IPS DF 6.9 (cell line): Measurements from ENCODE around the gene COL4A2.

ENCODE experiments used
- DNase-seq: peaks from one replicate; pipeline ENCODE4 v3.0.0-alpha.2; 2013; ENCODE audit warnings: low read depth, low spot score
- H3K27ac ChIP-seq: one replicate; pipeline ENCODE4 v1.5.1; 2013; ENCODE audit warnings: low read length, control low read depth
- H3K27me3 ChIP-seq: 2 replicates; pipeline ENCODE4 v1.6.1; 2013; ENCODE audit warnings: mild to moderate bottlenecking, low read length; ENCODE audit not compliant: control insufficient read depth, insufficient read depth
- H3K36me3 ChIP-seq: 2 replicates; pipeline ENCODE4 v1.6.1; 2013; ENCODE audit warnings: low read length; ENCODE audit not compliant: control insufficient read depth, insufficient read depth
- H3K4me1 ChIP-seq: 2 replicates; pipeline ENCODE4 v1.6.1; 2013; ENCODE audit warnings: low read length; ENCODE audit not compliant: control insufficient read depth, insufficient read depth
- H3K4me3 ChIP-seq: 2 replicates; pipeline ENCODE4 v1.5.1; 2013; ENCODE audit warnings: mild to moderate bottlenecking, low read length
- H3K9me3 ChIP-seq: 2 replicates; pipeline ENCODE4 v1.6.1; 2013; ENCODE audit warnings: low read length, inconsistent platforms; ENCODE audit not compliant: control insufficient read depth, insufficient read depth
- WGBS: extraction: QIAGEN DNeasy Blood & Tissue Kit; methylation state at CpG from one replicate; pipeline ENCODE4 v1.1.7; 2013; ENCODE audit warnings: mixed read lengths, missing lambda C conversion rate; ENCODE audit not compliant: insufficient read length, insufficient coverage; 5-methylcytosine and 5-hydroxymethylcytosine counted together

Gene COL4A2

GRCh38 chr13:110264685-110265275 is 42.3 kb upstream of the COL4A2 start:
- WGBS: no CpG with 5 or more reads among the region's 12 CpGs
- DNase-seq: no peak
- Histone ChIP-seq H3K27ac (no peak overlapping the region), H3K27me3 (no peaks in the 10 kb centered on the region), H3K9me3 (no peaks in the 10 kb centered on the region), H3K36me3 (no peaks in the 10 kb centered on the region), H3K4me3 (no peak overlapping the region), H3K4me1 (peaks cover 6% of the 10 kb centered on the region)

- no peaks in the 10 kb centered on the region for H3K36me3 ChIP-seq
- H3K4me3 ChIP-seq: no peak overlapping the region
- no CpG with 5 or more reads among the region's 6 CpGs for WGBS
- no peak overlapping the region for H3K27ac ChIP-seq
- peaks cover 6% of the 10 kb centered on the region for H3K4me1 ChIP-seq
- no peak for DNase-seq
- no peaks in the 10 kb centered on the region for H3K27me3 ChIP-seq
- no peaks in the 10 kb centered on the region for H3K9me3 ChIP-seq
Measured at GRCh38 chr13:110265341-110265681, 41.8 kb upstream of the COL4A2 start.

- no peaks in the 10 kb centered on the region for H3K36me3 ChIP-seq
- H3K4me1 ChIP-seq: peaks cover 6% of the 10 kb centered on the region
- no peaks in the 10 kb centered on the region for H3K27me3 ChIP-seq
- no peak overlapping the region for H3K27ac ChIP-seq
- WGBS: no CpG with 5 or more reads among the region's 38 CpGs
- no peaks in the 10 kb centered on the region for H3K9me3 ChIP-seq
- H3K4me3 ChIP-seq: no peak overlapping the region
- no peak for DNase-seq
Measured at GRCh38 chr13:110265682-110266430, 41.2 kb upstream of the COL4A2 start.

- DNase-seq: no peak
- Histone ChIP-seq H3K4me1 (peaks cover 6% of the 10 kb centered on the region), H3K36me3 (no peaks in the 10 kb centered on the region), H3K27me3 (no peaks in the 10 kb centered on the region), H3K27ac (no peak overlapping the region), H3K9me3 (no peaks in the 10 kb centered on the region), H3K4me3 (no peak overlapping the region)
- no CpG with 5 or more reads among the region's 8 CpGs for WGBS
Measured at GRCh38 chr13:110266431-110266809, 40.7 kb upstream of the COL4A2 start.

DNA sequence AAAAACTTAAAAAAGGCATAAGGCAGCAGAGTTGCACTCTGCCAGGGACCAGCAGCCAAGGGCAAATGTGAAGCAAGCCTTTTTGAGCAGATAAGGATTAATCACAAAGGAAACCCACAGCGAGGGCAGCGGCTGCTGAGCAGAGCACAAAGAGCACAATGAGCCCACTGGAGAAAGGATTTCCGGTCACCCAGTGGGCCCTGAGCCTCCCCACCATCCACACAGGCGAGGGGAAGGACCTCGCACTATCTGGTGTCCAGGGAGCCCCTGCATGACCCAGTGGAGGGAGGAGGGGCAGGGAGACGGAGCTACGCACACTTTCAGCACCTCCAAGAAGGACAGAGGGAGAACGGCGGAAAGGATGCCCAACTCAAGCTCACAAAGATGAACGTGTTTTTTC is 40.1 kb upstream of the COL4A2 start:
- no peak for DNase-seq
- no peaks in the 10 kb centered on the region for H3K36me3 ChIP-seq
- no peaks in the 10 kb centered on the region for H3K9me3 ChIP-seq
- WGBS: no CpG with 5 or more reads among the region's 10 CpGs
- no peak overlapping the region for H3K4me3 ChIP-seq
- peaks cover 3% of the 10 kb centered on the region for H3K4me1 ChIP-seq
- H3K27me3 ChIP-seq: no peaks in the 10 kb centered on the region
- no peak overlapping the region for H3K27ac ChIP-seq

GRCh38 chr13:110268061-110268460 is 39.0 kb upstream of the COL4A2 start:
- no peaks in the 10 kb centered on the region for H3K27me3 ChIP-seq
- WGBS: no CpG with 5 or more reads among the region's 6 CpGs
- no peaks in the 10 kb centered on the region for H3K36me3 ChIP-seq
- peaks cover 3% of the 10 kb centered on the region for H3K4me1 ChIP-seq
- H3K4me3 ChIP-seq: no peak overlapping the region
- H3K9me3 ChIP-seq: no peaks in the 10 kb centered on the region
- no peak for DNase-seq
- no peak overlapping the region for H3K27ac ChIP-seq

DNA sequence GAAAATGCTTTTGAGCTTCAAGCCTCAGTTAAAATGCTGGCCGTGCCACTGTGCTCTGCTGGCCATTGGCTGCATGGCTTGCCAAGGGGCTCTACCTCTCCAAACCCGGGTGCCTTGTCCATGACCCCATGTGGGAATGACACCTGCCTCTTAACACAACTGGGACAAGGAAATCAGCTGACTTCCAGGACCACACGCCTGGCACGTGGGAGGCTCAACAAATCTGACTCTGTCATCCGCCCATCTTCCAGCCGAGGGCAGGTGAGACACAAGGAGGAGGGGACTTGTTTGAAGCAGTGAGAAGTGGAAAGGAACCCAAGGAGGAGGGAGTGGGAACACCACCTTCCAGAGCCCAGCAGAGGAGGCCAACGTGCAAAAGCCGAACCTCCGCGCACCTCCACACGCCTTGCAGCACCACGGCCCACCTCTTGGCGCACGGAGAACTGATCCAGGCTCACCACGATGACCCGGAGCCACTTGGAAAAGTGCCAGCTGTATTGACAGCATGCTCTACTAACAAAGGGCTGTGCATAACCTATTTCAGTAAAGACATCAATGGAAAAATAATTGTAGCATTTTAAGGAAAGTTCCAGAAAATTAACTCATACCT is 38.4 kb upstream of the COL4A2 start:
- Histone ChIP-seq H3K36me3 (no peaks in the 10 kb centered on the region), H3K9me3 (no peaks in the 10 kb centered on the region), H3K4me3 (no peak overlapping the region), H3K27me3 (no peaks in the 10 kb centered on the region), H3K4me1 (peaks cover 3% of the 10 kb centered on the region), H3K27ac (no peak overlapping the region)
- no peak for DNase-seq
- WGBS: no CpG with 5 or more reads among the region's 16 CpGs

GRCh38 chr13:110269509-110270185 is 37.4 kb upstream of the COL4A2 start:
- no peak for DNase-seq
- WGBS: no CpG with 5 or more reads among the region's 14 CpGs
- H3K36me3 ChIP-seq: no peaks in the 10 kb centered on the region

GRCh38 chr13:110270507-110270906 is 36.6 kb upstream of the COL4A2 start:
- Histone ChIP-seq H3K27ac (no peak overlapping the region), H3K4me3 (no peak overlapping the region), H3K27me3 (no peaks in the 10 kb centered on the region), H3K9me3 (no peaks in the 10 kb centered on the region), H3K4me1 (no peaks in the 10 kb centered on the region; the same call in none of the 2 replicates), H3K36me3 (no peaks in the 10 kb centered on the region)
- DNase-seq: no peak
- WGBS: no CpG with 5 or more reads among the region's 7 CpGs

More at GRCh38 chr13:110269509-110270185, 37.4 kb upstream of the COL4A2 start:
- Histone ChIP-seq H3K9me3 (no peaks in the 10 kb centered on the region), H3K4me1 (peaks cover 2% of the 10 kb centered on the region), H3K27ac (no peak overlapping the region), H3K4me3 (no peak overlapping the region), H3K27me3 (no peaks in the 10 kb centered on the region)

GRCh38 chr13:110271313-110271712 is 35.8 kb upstream of the COL4A2 start:
- WGBS: no CpG with 5 or more reads among the region's 5 CpGs
- no peak overlapping the region for H3K4me3 ChIP-seq
- no peaks in the 10 kb centered on the region for H3K36me3 ChIP-seq
- H3K4me1 ChIP-seq: no peaks in the 10 kb centered on the region
- DNase-seq: no peak
- H3K9me3 ChIP-seq: no peaks in the 10 kb centered on the region
- no peak overlapping the region for H3K27ac ChIP-seq
- no peaks in the 10 kb centered on the region for H3K27me3 ChIP-seq
